Astrocyte (in vitro differentiated cells and primary cell): Measurements from ENCODE around the gene EPHA6.

Experiments used
- CTCF ChIP-seq: IDR thresholded peaks from 2 replicates; pipeline ENCODE4 v1.5.1; 2011; ENCODE audit warnings: low read depth, mild to moderate bottlenecking, inconsistent platforms, low read length, moderate library complexity; ENCODE audit not compliant: insufficient read depth
- EZH2 ChIP-seq: IDR thresholded peaks from 2 replicates; pipeline ENCODE4 v1.6.1; 2012; ENCODE audit warnings: mild to moderate bottlenecking, low read length, inconsistent platforms; ENCODE audit not compliant: insufficient read depth

- no peak for TF ChIP-seq CTCF
- no peak for TF ChIP-seq EZH2
Observed at GRCh38 chr3:97066531-97066930, 252.1 kb downstream of the EPHA6 start.
